OCI-LY1 (cell line): ENCODE results near the gene CEP68.

Experiments used
- CTCF ChIP-seq: fragments of 200-600 bp; sonication (generic), shearing (Covaris generic); IDR thresholded peaks from 2 replicates; pipeline ENCODE4 v1.5.1; 2017; ENCODE audit warnings: mild to moderate bottlenecking, antibody characterized with exemption, low read length, moderate library complexity, mixed read lengths
- EZH2 ChIP-seq: fragments of 200-600 bp; sonication (generic), shearing (Covaris generic); IDR thresholded peaks from 2 replicates; pipeline ENCODE4 v1.8.0; 2017; ENCODE audit warnings: borderline replicate concordance, mixed run types, mild to moderate bottlenecking, antibody characterized with exemption, low read length, moderate library complexity, mixed read lengths

- TF ChIP-seq CTCF: no peak
- no peak for TF ChIP-seq EZH2
Measured at GRCh38 chr2:65098741-65099140, 42.5 kb downstream of the CEP68 start.
